Hematopoietic multipotent progenitor cell treated with erythropoietin and hydrocortisone succinate and interleukin-3 and kit ligand, for 15 days (in vitro differentiated cells): ENCODE data around the gene TNFRSF18.

Source experiments
- DNase-seq: peaks from one replicate; pipeline ENCODE4 v3.0.0-alpha.2; 2015; ENCODE audit warnings: low spot score

TNFRSF18 gene

DNA sequence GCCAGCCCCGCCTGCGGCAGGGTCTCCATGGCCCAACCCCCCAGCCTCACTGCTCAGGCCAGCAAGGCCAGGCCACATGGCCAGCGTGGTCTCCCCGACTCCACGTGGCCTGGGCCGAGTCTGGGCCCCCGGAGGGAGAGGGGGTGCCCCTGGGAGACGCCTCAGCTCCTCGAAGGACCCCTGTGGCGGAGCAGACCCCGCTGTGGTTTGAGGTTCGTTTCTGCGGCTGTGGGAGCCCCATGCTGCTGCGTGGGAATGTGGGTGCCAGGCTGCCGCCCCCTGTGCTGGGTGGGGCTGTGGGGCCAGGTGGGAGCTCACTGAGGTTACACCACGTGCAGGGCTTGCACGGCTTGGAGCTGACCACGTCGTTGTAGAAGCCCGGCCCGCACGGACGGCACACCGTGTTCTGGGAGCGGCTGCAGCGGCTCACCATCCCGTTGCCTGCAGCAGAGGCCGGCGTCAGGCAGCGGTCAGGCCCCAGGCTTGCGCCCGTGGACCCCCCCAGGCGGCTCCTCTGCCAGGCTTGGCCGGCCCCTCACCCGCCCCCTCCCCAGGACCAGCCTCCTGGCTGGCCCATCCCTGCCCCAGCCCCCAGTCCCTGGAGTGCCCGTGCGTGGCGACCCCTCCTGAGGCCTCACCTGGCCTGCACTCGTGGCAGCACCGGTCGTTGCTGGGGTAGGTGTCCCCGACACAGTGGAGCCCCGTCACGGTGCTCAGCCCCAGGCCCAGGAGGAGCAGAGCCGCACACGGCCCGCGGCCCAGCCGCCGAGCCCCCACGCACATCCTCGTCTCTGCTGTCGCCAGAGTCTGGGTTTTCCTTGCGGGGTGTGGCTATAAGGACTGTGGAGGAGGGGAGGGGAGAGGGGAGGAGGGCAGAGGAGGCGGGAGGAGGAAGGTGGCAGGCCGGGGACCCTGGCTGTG, 7.2 kb upstream of the TNFRSF18 start, which contains the start of gene TNFRSF4:
TNFRSF4 (minus strand) TSS at position 809 of the 921 bp plus-strand sequence; CDS start at position 783, 26 bp downstream.
- no peak for DNase-seq

GRCh38 chr1:1212780-1213344, 6.5 kb upstream of the TNFRSF18 start:
- no peak for DNase-seq

DNA sequence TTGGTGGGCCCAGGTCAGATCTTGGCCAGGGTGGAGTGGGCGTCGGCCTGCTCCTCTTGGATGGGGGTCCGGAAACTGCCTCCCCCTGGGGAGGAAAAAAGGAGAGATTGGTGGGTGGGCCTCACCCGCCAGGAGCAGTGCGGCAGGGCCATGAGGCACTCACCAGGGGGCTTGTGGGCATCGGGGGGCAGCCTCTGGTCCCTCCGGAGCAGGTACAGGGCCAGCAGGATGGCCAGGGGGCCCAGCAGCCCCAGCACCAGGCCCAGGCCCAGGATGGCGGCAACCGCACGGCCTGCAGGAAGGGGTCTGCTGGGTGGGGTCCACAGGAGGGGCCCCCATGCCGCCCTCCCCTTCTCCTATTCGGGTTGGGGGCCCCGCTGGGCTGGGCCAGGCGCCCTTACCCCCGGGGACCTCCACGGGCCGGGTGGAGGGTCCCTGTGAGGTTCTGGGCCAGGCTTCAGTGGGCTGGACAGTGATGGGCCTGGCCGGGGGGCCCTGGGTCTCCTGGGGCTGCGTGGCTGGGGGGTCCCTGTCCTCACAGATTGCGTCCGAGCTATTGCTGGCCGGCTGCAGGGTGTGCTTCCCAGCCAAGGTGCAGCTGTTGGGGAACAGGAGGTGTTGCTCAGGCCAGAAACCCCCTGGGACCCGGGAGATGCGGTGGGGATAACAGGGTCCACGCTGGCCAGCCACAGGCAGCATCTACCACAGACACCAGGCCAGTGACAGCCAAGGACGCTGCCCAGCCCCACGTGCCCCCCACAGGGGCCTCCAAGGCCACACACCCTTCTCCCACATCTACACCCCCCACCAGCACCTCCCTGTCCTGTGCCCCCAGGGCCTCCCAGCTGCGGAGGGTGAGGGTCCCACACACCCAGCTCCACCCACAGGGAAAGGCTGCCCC, 5.4 kb upstream of the TNFRSF18 start:
- DNase-seq: no peak

DNA sequence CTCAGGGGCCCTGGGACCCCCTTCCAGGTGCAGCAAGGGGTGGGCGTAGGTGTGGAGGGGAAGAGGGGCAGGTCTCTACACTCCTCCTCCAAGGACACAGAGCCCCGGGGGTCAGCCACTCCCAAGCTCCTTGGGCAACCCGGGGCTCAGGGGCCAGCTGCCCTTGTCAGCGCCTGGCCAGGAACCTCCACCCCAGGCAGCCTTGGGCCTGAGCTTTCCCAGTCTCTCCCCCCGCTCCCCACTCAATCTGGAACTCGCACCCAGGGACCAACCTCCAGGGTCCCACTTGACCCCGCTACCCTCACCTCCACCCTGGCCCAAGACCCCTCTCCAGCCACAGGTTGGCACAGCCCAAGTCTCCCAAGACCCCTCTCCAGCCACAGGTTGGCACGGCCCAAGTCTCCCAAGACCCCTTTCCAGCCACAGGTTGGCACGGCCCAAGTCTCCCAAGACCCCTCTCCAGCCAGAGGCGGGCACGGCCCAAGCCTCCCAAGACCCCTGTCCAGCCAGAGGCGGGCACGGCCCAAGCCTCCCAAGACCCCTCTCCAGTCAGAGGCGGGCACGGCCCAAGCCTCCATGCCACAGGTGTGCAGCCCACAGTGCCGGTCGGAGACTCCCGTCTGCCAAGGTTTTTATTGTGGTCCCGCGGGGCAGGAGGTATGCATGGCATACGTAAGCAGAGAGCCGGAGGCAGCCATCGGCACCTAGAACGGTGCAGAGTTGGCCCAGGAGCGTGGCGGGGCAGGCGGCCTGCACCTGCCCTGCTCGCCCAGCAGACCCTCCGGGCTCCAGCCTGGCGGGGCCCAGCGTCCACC, 4.5 kb upstream of the TNFRSF18 start:
- DNase-seq: no peak

DNA sequence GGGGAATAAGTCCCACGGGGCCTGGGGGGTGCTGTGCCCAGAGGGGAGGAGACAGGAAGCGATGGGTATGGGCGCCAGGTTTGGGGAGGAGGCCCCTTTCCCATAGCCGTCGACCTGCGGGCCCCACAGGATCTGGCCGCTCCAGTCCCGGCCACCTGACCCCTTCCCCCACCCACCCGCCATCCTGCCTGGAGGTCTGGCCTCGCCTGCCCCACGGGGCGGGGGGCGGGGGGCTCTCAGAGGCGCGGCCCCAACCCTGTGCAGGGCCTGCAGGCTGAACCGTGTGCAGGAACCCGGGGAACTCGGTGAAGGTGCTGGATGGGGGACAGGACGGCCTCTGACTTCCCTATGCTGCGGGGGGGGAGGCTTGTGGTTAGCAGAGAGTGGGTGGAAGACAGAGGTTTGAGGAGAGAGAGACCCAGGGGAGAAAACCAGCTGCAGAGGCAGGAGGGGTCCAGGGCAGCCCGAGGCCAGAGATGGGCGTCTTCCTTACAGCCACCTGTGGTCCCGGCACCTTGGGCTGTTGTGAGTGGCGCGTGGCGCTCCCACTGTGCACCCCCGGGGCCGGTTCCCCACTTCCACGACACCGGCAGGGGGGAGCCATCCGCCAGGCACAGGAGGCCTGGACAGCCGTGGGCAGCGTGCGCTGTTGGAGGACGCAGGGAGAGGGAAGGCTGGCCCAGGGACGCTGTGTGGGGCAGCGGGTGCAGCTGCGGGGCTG, 2.5 kb upstream of the TNFRSF18 start:
- no peak for DNase-seq

DNA sequence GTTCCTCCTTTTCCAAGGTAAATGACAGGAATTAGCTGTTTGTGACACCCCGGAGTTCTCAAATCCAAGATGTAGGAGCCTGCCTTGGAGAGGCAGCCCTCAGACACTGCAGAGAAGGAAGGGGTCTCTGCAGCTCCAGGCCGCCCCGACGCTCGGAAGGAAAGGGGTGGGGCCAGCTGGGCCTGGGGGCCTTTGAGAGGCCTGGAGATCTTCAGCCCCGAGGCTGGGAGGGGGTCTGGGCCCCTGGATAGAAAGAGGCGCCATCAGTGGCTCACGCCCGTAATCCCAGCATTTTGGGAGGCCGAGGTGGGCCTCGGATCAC, 1.1 kb upstream of the TNFRSF18 start:
- DNase-seq: no peak

DNA sequence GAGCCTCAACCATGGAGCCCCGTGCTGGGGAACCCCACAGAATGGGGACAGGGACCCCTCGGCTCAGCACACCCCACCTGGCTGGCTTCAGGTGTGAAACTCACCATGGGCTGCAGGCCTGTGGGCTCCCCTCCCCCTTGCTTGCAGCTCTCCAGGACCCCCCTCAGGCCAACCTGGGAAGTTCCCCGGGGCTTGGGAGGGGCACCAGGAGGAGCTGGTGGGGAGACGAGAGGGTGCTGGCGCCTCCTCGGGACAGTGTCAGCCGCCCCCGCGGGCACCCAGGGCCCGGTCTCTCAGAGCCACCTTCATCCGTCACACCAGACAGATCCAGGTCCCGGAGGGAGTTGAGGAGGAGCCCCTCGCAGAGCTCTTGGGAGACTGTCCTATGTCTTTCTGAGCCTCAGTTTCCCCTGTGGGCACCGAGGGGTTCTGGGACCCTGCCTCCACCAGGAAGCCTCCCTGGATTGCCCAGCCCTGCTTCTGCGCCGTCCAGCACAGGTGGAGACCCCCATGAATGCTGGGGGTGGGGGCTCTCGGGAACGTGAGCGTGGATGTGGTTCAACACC, 657 bp upstream of the TNFRSF18 start:
- no peak for DNase-seq

- DNase-seq: no peak
Measured at GRCh38 chr1:1205769-1206375, 520 bp downstream of the TNFRSF18 start.

DNA sequence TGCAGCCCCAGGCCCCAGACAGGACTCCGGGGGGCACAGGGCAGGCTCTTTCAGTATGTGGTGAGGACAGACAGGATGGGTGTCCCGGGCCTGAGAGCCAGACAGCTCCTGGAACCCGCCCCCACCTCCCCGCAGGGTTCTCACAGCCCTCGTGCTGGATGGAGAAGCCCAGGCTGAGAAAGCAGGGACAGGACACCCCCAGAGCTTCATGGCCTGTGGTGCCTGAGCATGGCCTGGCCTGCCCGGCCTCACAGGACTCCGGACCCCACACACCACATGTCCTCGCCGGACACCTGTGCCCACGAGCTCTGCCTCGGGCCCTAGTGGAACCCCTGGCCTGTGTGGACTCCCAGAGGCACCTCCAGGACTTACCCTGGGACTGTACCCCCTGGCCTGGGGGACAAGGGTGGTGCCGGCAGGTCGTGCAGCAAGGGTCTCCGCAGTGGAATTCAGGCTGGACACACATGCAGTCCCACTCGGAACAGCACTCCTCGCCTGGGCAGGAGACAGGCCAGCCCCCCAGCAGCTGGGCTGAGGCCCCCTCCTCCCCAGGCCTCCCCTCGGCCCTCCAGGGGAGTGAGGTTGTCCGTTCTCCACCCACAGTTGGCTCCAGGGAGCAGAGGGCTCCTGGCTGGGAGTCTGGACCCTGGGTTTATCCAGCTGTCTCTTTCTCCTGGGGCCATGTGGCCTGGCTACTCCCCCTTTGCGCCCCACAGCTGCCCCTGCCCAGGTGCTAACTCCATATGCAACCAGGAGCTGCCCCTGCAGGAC, 1.2 kb downstream of the TNFRSF18 start:
- no peak for DNase-seq

GRCh38 chr1:1204425-1204920, 1.9 kb downstream of the TNFRSF18 start:
- DNase-seq: no peak

GRCh38 chr1:1203561-1204424, 2.6 kb downstream of the TNFRSF18 start:
- DNase-seq: no peak

- no peak for DNase-seq
Measured at GRCh38 chr1:1202831-1203560, 3.4 kb downstream of the TNFRSF18 start.

DNA sequence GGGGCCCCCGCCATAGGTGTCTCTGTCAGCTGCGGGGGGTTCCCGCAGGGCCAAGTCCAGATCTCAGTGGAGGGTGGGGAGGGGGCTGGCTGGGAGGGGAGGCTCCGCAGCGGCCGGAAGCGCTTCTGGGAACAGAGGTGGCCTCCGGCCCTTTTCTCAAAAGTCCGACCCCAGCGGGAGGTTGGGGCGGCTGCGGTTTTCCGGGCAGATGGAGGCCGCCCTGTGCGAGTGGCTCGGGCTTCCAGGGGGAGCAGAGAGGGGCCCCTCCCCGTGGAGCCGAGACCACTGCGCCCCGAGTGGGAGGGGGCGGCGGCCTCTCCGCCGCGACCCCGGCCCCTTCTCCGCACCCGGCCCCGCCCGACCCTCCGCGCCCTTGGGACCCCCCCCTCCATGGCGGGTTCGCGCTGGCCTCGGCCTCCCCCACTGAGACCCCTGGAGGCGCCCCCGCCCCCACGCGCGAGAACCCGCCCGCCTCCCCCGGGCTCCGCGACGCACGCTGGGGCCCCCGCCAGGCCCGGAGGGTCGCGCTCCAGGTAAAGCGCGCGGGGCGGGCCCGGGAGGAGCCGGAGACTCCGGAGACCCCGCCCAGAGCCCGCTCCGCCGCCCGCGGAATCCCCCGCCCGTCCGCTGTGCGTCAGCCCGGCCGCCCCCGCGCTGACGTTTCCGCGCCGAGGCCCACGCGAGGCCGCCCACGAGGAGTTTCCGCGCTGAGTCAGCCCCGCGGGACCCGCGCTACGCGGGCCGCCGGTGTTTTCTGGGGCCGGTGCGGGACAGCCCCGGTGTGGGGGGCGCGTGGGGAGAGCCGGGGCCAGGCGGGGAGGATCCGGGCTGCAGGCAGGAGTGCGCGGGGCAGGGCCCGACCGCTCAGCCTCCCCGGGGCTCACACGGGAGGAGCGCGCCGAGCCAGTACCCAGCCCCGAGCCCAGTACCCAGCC, 5.2 kb downstream of the TNFRSF18 start:
- no peak for DNase-seq

GRCh38 chr1:1199961-1200875, 6.2 kb downstream of the TNFRSF18 start:
- no peak for DNase-seq
